Liver (tissue), 9 donors: Measurements from ENCODE around the gene FKBP5. TPM values are rescaled to one million over a fixed set of nuclear protein-coding genes. Genes with fewer than 3 reads are reported as not detected.

Experiments used
- DNase-seq: peaks from one replicate; pipeline ENCODE4 v3.0.0-alpha.2; 2017; ENCODE audit warnings: low spot score
- H3K27ac ChIP-seq, 2 donors: one replicate each; pipeline ENCODE4 v1.7.0; 2013; ENCODE audit warnings: inconsistent platforms in 2 of 2, low read length in 2 of 2, control low read depth in 1 of 2, low read depth in 1 of 2, mild to moderate bottlenecking in 1 of 2
- H3K27me3 ChIP-seq, 4 donors: one replicate each; pipeline versions ENCODE4 v1.6.1 to v1.7.0; 2013; ENCODE audit warnings: low read length in 3 of 4, inconsistent platforms in 1 of 4, mild to moderate bottlenecking in 1 of 4, moderate library complexity in 1 of 4; ENCODE audit not compliant: control insufficient read depth in 4 of 4, insufficient read depth in 4 of 4
- H3K36me3 ChIP-seq, 4 donors: one replicate each; pipeline versions ENCODE4 v1.6.1 to v1.7.0; 2013; ENCODE audit warnings: low read length in 3 of 4, mild to moderate bottlenecking in 3 of 4, low read depth in 1 of 4, moderate library complexity in 1 of 4; ENCODE audit not compliant: control insufficient read depth in 4 of 4, insufficient read depth in 3 of 4
- H3K4me1 ChIP-seq, 4 donors: one replicate each; pipeline versions ENCODE4 v1.6.1 to v1.7.0; 2013; ENCODE audit warnings: low read length in 3 of 4, mild to moderate bottlenecking in 3 of 4, moderate library complexity in 1 of 4; ENCODE audit not compliant: control insufficient read depth in 4 of 4, insufficient read depth in 4 of 4
- H3K4me3 ChIP-seq, 3 donors: one replicate each; pipeline versions ENCODE4 v1.6.1 to v1.7.0; 2013; ENCODE audit warnings: low read length in 3 of 3, control low read depth in 1 of 3, low read depth in 1 of 3, mild to moderate bottlenecking in 1 of 3
- H3K9ac ChIP-seq, 2 donors: one replicate each; pipeline ENCODE4 v1.7.0; 2013; ENCODE audit warnings: low read length in 2 of 2, mild to moderate bottlenecking in 2 of 2, moderate library complexity in 2 of 2, control low read depth in 1 of 2, low read depth in 1 of 2
- H3K9me3 ChIP-seq, 4 donors: one replicate each; pipeline versions ENCODE4 v1.6.1 to v1.7.0; 2013; ENCODE audit warnings: low read length in 3 of 4; ENCODE audit not compliant: control insufficient read depth in 4 of 4
- ATF3 ChIP-seq: IDR thresholded peaks from 2 replicates; pipeline ENCODE4 v1.6.1; 2016; ENCODE audit warnings: antibody characterized with exemption
- CTCF ChIP-seq: fragments of 150-350 bp; IDR thresholded peaks from 2 replicates; pipeline ENCODE4 v1.5.1; 2017; ENCODE audit warnings: improper control_type of control experiment, low read depth, low read length; ENCODE audit not compliant: missing input control
- FOXA1 ChIP-seq: IDR thresholded peaks from 2 replicates; pipeline ENCODE4 v1.6.1; 2016; ENCODE audit warnings: antibody characterized with exemption
- GABPA ChIP-seq, 2 donors: IDR thresholded peaks in 1 of 2; conservative IDR thresholded peaks in 1 of 2; 2 replicates each; pipeline ENCODE4 v1.6.1; 2016; ENCODE audit warnings: antibody characterized with exemption in 2 of 2, mild to moderate bottlenecking in 1 of 2, moderate library complexity in 1 of 2
- HNF4A ChIP-seq, 2 donors: conservative IDR thresholded peaks; 2 replicates each; pipeline ENCODE4 v1.6.1; 2016; ENCODE audit warnings: antibody characterized with exemption in 2 of 2, mild to moderate bottlenecking in 2 of 2
- HNF4G ChIP-seq: IDR thresholded peaks from 2 replicates; pipeline ENCODE4 v1.6.1; 2016; ENCODE audit warnings: antibody characterized with exemption
- JUND ChIP-seq, 2 donors: IDR thresholded peaks; 2 replicates each; pipeline ENCODE4 v1.6.1; 2016; ENCODE audit warnings: antibody characterized with exemption in 2 of 2
- MAX ChIP-seq: IDR thresholded peaks from 2 replicates; pipeline ENCODE4 v1.6.1; 2016; ENCODE audit warnings: antibody characterized with exemption
- NR2F2 ChIP-seq: IDR thresholded peaks from 2 replicates; pipeline ENCODE4 v1.6.1; 2016; ENCODE audit warnings: antibody characterized with exemption
- RAD21 ChIP-seq, 2 donors: IDR thresholded peaks; 2 replicates each; pipeline ENCODE4 v1.6.1; 2016; ENCODE audit warnings: antibody characterized with exemption in 2 of 2, mild to moderate bottlenecking in 2 of 2
- REST ChIP-seq: IDR thresholded peaks from 2 replicates; pipeline ENCODE4 v1.6.1; 2016; ENCODE audit warnings: antibody characterized with exemption, mild to moderate bottlenecking
- RXRA ChIP-seq, 2 donors: IDR thresholded peaks; 2 replicates each; pipeline ENCODE4 v1.6.1; 2017 to 2018; ENCODE audit warnings: antibody characterized with exemption in 2 of 2, mild to moderate bottlenecking in 1 of 2
- SP1 ChIP-seq: IDR thresholded peaks from 2 replicates; pipeline ENCODE4 v1.6.1; 2018; ENCODE audit warnings: antibody characterized with exemption, mild to moderate bottlenecking
- TAF1 ChIP-seq: conservative IDR thresholded peaks from 2 replicates; pipeline ENCODE4 v1.6.1; 2016; ENCODE audit warnings: antibody characterized with exemption, mild to moderate bottlenecking
- YY1 ChIP-seq: IDR thresholded peaks from 2 replicates; pipeline ENCODE4 v1.6.1; 2016; ENCODE audit warnings: antibody characterized with exemption, mild to moderate bottlenecking
- ZBTB33 ChIP-seq: IDR thresholded peaks from 2 replicates; pipeline ENCODE4 v1.6.1; 2016; ENCODE audit warnings: antibody characterized with exemption
- WGBS: extraction: QIAGEN DNeasy Blood & Tissue Kit; methylation state at CpG from one replicate; pipeline ENCODE4 v1.1.7; 2013; 5-methylcytosine and 5-hydroxymethylcytosine counted together
- polyA plus RNA-seq, 2 donors: library from polyadenylated mRNA; stranded (reverse) in 1 of 2; unstranded in 1 of 2; fragments of 200-250 nt in 1 of 2; fragments of >200 nt in 1 of 2; fragmentation: Nextera tagmentation in 1 of 2; extraction: Ambion mirVana in 1 of 2; gene quantifications; one replicate each; pipeline versions ENCODE4 v1.2.1 to v1.2.3, GENCODE V29; 2013 to 2015
- total RNA-seq, 2 donors: library from RNA; depleted of rRNA; stranded (reverse); fragments of >200 nt; gene quantifications; one replicate each; pipeline ENCODE4 v1.2.3, GENCODE V29; 2014
- donor health status: healthy.
- donor health status: healthy.
- donor health status: healthy.
- donor health status: healthy.
- donor health status: healthy.

FKBP5 gene
- total and polyA plus RNA-seq, 4 donors: 10.3 to 132 (median 63.7) TPM

- 94% methylated on average over 9 of the region's 9 CpGs for WGBS
- no peak overlapping the region for H3K27ac ChIP-seq
These were observed 64.2 kb downstream of the FKBP5 start for GRCh38 chr6:35624341-35625070.

GRCh38 chr6:35622283-35622682 is 66.4 kb downstream of the FKBP5 start:
- H3K36me3 ChIP-seq: peaks cover 9 to 57% (median 31%) of the 10 kb centered on the region in 4 donors
- H3K27me3 ChIP-seq: no peaks in the 10 kb centered on the region
- WGBS: 99% methylated on average over 4 of the region's 4 CpGs
- no peak overlapping the region for H3K4me3 ChIP-seq
- no peak overlapping the region for H3K27ac ChIP-seq
- no peaks in the 10 kb centered on the region for H3K9me3 ChIP-seq
- H3K4me1 ChIP-seq: peaks cover 0 to 2% (median 0%) of the 10 kb centered on the region in 4 donors
- no peak for DNase-seq
- no peak overlapping the region for H3K9ac ChIP-seq
- no peak for TF ChIP-seq RXRA (IDR thresholded peaks at IDR 0.05)
- TF ChIP-seq SP1: no peak
- TF ChIP-seq HNF4G: no peak
- TF ChIP-seq YY1: no peak

More at GRCh38 chr6:35624341-35625070, 64.2 kb downstream of the FKBP5 start:
- TF ChIP-seq CTCF (peak; percentile 12), RAD21 (IDR thresholded peaks at IDR 0.05) (peak; percentile 35), FOXA1 (no peak)
- DNase-seq: no peak
- peaks cover 0 to 2% (median 0%) of the 10 kb centered on the region in 4 donors for H3K4me1 ChIP-seq
- H3K9ac ChIP-seq: no peak overlapping the region
- H3K4me3 ChIP-seq: no peak overlapping the region
- peaks cover 4 to 40% (median 20%) of the 10 kb centered on the region in 4 donors for H3K36me3 ChIP-seq
- no peaks in the 10 kb centered on the region for H3K9me3 ChIP-seq
- no peaks in the 10 kb centered on the region for H3K27me3 ChIP-seq

GRCh38 chr6:35620706-35621105 is 68.0 kb downstream of the FKBP5 start:
- no peaks in the 10 kb centered on the region for H3K27me3 ChIP-seq
- no peak overlapping the region for H3K4me3 ChIP-seq
- H3K36me3 ChIP-seq: peaks cover 10 to 62% (median 29%) of the 10 kb centered on the region in 4 donors
- TF ChIP-seq HNF4A (conservative IDR thresholded peaks at IDR 0.05) (no peak), FOXA1 (no peak), NR2F2 (no peak), HNF4G (no peak), JUND (IDR thresholded peaks at IDR 0.05) (no peak), MAX (no peak), ATF3 (no peak), CTCF (no peak), RAD21 (IDR thresholded peaks at IDR 0.05) (no peak), GABPA (IDR thresholded peaks at IDR 0.05 in 1 of 2, conservative IDR thresholded peaks at IDR 0.05 in 1 of 2) (no peak), ZBTB33 (no peak), SP1 (no peak), REST (no peak), TAF1 (no peak), RXRA (IDR thresholded peaks at IDR 0.05) (no peak)
- no peak overlapping the region for H3K27ac ChIP-seq
- DNase-seq: no peak
- no peak overlapping the region for H3K9ac ChIP-seq
- peaks cover 0 to 2% (median 0%) of the 10 kb centered on the region in 4 donors for H3K4me1 ChIP-seq
- 95% methylated on average over 1 of the region's 1 CpG for WGBS
- H3K9me3 ChIP-seq: no peaks in the 10 kb centered on the region
